Measurements from ENCODE around the gene CFHR4.
A peak's percentile ranks its signal among the peaks of the same experiment; 100 is the strongest.
"Not testable (repeated sequence)": the region's sequence is repeated elsewhere in the genome, so short reads cannot be mapped to it uniquely, and the experiment has no call there.

Gene CFHR4

DNA sequence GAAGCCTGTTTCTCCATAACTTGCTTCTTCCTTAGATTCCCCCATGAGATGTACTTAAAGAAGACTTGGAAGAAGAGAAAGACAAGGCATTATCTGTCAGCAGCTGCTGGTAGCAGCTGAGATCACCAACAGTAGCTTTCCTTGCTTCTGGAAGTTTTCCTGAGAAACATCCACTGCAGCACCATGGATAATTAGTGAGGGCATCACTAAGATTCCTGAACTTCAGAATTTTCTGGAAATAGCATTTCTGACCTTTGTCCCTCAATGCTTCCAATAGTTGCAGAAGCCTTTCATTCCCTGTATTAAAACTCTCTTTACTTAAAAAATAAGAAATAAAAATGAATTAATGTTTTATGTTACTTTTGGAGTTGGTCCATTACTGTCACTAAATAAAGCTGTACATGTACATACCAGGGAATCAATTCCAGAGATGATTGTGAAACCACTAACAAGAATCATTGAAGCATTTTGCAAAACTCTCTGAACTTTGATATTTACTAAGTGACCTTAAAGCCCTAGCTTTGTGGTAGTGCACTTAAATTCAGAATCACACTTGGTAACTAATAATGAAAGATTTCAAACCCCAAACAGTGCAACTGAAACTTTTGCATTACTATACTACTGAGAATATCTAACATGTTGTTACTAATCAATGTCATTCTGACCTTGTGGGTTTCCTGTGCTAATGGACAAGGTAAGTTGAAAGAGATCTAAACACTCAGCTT lies at the start of gene CFHR4:
Gene CFHR4, plus strand, starts transcription at position 538 of the 725 bp plus-strand sequence. Its CDS starts 99 bp downstream, at position 637.
- no peak within 1 kb of the TSS for H3K4me3 ChIP-seq (ENCODE audit: low read depth, low read length)
- DNase-seq (ENCODE audit: low read depth), result peak; percentile 51
- TF ChIP-seq, protein P1, sequence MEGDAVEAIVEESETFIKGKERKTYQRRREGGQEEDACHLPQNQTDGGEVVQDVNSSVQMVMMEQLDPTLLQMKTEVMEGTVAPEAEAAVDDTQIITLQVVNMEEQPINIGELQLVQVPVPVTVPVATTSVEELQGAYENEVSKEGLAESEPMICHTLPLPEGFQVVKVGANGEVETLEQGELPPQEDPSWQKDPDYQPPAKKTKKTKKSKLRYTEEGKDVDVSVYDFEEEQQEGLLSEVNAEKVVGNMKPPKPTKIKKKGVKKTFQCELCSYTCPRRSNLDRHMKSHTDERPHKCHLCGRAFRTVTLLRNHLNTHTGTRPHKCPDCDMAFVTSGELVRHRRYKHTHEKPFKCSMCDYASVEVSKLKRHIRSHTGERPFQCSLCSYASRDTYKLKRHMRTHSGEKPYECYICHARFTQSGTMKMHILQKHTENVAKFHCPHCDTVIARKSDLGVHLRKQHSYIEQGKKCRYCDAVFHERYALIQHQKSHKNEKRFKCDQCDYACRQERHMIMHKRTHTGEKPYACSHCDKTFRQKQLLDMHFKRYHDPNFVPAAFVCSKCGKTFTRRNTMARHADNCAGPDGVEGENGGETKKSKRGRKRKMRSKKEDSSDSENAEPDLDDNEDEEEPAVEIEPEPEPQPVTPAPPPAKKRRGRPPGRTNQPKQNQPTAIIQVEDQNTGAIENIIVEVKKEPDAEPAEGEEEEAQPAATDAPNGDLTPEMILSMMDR (IDR thresholded peaks at IDR 0.05; ENCODE audit: insufficient read depth, low read depth, low read length, missing control alignments), result no peak

DNA sequence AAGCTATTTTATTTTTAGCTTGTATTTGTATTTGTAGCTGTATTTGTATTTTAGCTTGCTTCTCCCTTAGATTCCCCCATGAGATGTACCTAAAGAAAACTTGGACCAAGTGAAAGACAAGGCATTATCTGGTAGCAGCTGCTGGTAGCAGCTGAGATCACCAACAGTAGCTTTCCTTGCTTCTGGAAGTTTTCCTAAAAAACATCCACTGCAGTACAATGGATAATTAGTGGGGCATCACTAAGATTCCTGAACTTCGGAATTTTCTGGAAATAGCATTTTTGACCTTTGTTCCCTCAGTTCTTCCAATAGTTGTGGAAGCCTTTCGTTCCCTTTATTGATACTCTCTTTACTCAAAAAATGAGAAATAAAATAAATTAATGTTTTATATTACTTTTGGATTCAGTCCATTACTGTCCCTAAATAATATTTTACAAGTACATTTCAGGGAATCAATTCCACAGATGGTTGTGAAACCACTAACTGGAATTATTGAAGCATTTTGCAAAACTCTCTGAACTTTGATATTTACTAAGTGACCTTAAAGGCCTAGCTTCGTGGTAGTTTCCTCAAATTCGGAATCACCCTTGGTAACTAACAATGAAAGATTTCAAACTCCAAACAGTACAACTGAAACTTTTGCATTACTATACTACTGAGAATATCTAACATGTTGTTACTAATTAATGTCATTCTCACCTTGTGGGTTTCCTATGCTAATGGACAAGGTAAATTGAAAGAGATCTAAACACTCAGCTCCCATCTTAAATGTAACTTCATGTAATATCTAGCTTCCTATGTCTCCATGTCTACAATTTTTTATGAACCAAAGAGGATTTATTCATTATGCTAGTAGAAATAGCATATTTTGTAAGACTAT lies 38.0 kb upstream of the CFHR4 start:
- not testable (repeated sequence) for H3K4me3 ChIP-seq (ENCODE audit: low read depth, low read length); DNase-seq (ENCODE audit: low read depth)

DNA sequence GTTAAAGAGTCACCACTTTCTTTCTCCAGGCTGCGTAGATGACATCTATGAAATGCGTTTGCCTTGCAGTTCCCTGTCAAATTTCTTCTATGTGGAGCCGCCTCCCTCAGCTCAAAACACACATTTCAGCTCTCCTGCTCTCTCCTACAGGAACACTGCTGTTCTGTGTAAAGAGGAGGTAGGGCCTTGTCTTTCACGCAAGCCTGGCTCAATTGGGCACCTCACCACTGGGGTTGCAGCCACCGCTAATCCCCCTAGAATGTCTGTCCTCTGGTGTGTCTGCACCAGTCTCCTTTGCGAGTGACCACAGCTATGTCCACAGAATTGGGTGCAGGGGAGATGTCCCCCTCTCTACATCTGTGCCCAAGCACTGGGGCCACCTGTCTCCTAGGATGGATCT lies 31.8 kb upstream of the CFHR4 start:
- DNase-seq (ENCODE audit: low read depth), result no peak
- TF ChIP-seq, protein P1 (IDR thresholded peaks at IDR 0.05; ENCODE audit: insufficient read depth, low read depth, low read length, missing control alignments), result no peak
- no peak overlapping the region for H3K4me3 ChIP-seq (ENCODE audit: low read depth, low read length)

DNA sequence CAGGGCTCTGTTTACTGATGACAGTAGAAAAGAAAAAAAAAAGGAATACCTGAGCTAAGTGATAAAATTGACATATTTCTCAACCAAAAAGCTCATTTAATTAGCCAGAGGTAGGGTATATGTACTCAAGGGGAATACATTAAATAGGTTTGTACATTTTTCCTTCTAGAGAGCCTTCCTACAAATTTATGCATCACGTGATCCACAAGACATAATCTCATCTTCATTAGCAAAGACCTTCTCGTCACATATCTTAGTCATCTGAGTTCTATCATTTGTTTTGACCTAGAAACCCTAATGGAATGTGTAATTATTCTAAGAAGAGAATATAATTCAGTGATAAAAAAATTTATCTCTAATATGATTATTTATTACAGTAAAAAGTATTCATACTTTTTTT lies 30.7 kb upstream of the CFHR4 start:
- TF ChIP-seq, protein P1 (IDR thresholded peaks at IDR 0.05; ENCODE audit: insufficient read depth, low read depth, low read length, missing control alignments), result no peak
- DNase-seq (ENCODE audit: low read depth), result no peak
- no peak overlapping the region for H3K4me3 ChIP-seq (ENCODE audit: low read depth, low read length)

DNA sequence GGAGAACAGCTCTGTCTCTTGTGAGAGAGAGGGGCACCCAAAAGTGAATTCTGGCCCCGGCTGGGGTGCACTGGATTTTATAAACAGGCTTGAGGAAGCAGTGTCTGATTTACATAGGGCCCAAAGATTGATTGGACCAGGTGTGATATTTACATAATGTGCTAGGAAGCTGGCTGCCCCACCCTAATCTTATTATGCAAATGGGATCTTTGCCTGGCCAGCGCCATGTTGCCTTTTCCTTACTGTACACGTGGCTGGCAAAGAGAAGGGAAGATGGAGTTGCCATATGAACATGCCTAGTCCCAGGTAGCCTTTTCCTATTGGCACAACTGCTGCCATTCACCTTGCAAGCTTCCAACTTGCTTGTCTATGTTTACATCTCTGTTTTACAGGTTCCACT lies 29.0 kb upstream of the CFHR4 start:
- no peak overlapping the region for H3K4me3 ChIP-seq (ENCODE audit: low read depth, low read length)
- TF ChIP-seq, protein P1 (IDR thresholded peaks at IDR 0.05; ENCODE audit: insufficient read depth, low read depth, low read length, missing control alignments), result no peak
- no peak for DNase-seq (ENCODE audit: low read depth)

DNA sequence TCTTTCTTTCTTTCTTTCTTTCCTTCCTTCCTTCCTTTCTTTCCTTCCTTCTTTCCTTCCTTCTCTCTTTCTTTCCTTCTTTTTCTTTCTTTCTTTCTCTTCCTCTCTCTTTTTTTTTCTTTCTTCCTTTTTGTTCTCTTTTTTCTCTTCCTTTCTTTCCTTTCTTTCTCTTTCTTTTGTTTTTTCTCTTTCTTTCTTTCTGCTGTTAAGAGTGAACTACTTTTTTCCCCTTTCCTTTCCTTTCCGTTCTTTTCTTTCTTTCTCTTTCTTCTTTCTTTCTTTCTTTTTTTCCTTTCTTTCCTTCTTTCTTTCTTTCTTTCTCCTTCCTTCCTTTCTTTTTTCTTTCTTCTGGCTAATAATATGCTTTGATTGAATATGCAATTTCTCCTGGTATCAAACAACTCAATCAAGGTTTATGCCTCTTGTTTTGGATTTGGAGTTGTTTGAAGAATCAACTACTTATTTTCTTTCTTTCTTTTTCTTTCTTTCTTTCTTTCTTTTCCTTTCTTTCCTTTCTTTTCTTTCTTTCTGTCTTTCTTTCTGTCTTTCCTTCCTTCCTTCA lies 27.4 kb upstream of the CFHR4 start:
- DNase-seq (ENCODE audit: low read depth), result no peak
- no peak overlapping the region for H3K4me3 ChIP-seq (ENCODE audit: low read depth, low read length)
- TF ChIP-seq, protein P1 (IDR thresholded peaks at IDR 0.05; ENCODE audit: insufficient read depth, low read depth, low read length, missing control alignments), result no peak

DNA sequence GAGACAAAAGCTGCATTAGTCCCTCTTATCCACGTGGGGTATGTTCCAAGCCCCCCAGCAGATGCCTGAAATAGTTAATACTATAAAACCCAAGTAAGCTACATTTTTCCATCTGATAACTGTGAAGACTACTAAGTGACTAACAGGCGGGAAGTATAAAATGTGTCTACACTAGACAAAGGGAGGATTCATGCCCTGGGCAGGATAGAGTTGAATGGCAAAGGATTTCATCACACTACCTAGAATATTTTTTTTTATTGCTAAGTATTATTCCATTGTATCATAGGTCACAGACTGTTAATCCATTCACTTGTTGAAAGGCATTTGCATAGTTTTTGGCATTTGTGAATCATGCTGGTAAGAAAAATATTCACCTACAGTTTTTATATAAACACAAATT lies 26.4 kb upstream of the CFHR4 start:
- DNase-seq (ENCODE audit: low read depth), result no peak
- TF ChIP-seq, protein P1 (IDR thresholded peaks at IDR 0.05; ENCODE audit: insufficient read depth, low read depth, low read length, missing control alignments), result no peak
- H3K4me3 ChIP-seq (ENCODE audit: low read depth, low read length), result no peak overlapping the region
